Umbilical cord (tissue), 2 donors: Measurements from ENCODE around the gene PNKD. TPM values are rescaled to one million over a fixed set of nuclear protein-coding genes. Genes with fewer than 3 reads are reported as not detected.
"Not testable (repeated sequence)": the region's sequence is repeated elsewhere in the genome, so short reads cannot be mapped to it uniquely, and the experiment has no call there.

Experiments used
- DNase-seq: peaks from one replicate; pipeline ENCODE4 v3.0.0-alpha.2; 2015; ENCODE audit warnings: low spot score
- total RNA-seq: library from RNA; depleted of rRNA; stranded (reverse); fragments of >200 nt; gene quantifications from one replicate; pipeline ENCODE4 v1.2.3, GENCODE V29; 2014; ENCODE audit warnings: low replicate concordance; ENCODE audit not compliant: insufficient read depth

Gene PNKD
- total RNA-seq, 1 donor from 2014 or later = 7.7 TPM

DNA sequence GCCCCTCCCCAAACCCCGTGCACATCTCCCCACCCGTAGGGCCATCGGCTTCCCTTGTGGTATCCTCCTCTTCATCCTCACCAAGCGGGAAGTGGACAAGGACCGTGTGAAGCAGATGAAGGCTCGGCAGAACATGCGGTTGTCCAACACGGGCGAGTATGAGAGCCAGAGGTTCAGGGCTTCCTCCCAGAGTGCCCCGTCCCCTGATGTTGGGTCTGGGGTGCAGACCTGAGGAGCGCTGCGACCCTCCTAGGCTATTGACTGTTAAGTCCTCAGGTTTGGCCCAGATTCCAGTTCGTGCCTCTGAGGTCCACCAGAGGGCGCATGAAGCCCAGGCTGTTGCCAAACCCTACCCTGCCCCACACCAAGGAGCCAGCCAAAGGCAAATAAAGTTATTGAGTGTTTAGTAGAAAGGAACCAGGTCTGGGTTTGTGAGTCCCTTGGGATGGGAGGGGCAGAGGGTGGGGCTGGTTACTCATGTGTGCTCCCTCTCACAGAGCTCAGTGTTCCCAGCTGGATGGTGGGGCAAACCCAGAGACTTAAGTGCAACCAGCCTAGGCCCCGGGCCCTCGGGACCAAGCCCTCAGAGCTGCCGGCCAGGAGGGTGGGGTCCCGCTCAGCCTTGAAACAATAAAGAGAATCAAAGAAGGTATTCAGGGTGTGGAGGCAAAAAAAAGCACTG lies 2.4 kb downstream of the PNKD start:
- DNase-seq = peak; percentile 92

DNA sequence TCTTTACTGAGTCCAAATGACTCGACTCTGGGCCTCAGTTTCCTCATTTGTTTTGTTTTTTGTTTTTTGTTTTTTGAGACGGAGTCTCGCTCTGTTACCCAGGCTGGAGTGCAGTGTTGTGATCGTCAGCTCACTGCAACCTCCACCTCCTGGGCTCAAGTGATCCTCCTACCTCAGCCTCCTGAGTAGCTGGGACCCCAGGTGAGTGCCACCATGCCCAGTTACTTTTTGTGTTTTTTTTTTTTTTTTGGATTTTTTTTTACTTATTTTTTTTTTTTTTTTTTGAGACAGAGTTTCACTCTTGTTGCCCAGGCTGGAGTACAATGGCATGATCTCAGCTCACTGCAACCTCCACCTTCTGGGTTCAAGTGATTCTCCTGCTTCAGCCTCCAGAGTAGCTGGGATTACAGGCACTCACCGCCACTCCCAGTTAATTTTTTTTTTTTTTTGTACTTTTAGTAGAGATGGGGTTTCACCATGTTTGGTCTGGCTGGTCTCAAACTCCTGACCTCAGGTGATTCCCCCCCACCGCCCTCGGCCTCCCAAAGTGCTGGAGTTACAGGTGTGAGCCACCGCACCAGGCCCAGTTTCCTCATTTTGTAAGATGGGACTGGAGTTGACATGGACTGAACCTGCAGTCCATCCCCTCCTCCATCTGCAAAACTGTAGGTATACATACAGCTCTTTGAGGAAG lies 3.0 kb downstream of the PNKD start:
- DNase-seq = not testable (repeated sequence)

- no peak for DNase-seq
Measured at GRCh38 chr2:218273908-218274249, 3.6 kb downstream of the PNKD start.

- no peak for DNase-seq
Measured at GRCh38 chr2:218274586-218274985, 4.3 kb downstream of the PNKD start.

DNA sequence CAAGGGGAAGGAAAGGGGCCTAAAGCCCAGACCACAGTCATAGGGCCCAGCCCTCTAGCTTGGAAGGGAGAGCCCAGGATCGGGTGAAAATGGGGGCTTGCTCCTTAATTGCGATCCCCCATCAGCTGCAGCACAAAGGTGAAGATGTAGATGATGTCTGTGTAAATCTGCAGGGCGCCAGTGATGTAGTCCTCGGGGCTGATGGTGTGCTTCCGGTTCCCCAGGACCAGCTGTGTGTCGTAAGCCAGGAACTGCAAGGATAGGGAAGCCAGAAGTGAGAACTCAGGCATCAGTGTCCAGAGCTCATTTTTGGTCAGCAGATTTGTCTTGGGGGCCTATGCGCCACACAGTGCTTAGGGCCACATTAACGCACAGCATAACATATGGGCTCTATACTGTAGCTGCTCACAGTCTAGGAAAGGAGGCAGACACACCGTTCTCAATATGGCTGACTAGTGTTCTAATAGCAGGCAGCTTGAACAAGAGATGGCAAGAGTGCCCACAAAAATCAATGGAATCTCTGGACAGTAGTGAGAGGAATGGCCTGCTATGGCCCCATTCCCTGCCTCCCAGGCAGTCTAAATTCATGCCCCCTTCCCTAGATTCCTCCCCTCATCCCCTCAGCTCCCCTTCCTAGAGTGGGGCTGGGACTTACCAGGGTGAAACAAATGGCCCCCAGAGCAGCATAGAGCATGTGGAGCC lies 5.2 kb downstream of the PNKD start:
- DNase-seq = no peak

DNA sequence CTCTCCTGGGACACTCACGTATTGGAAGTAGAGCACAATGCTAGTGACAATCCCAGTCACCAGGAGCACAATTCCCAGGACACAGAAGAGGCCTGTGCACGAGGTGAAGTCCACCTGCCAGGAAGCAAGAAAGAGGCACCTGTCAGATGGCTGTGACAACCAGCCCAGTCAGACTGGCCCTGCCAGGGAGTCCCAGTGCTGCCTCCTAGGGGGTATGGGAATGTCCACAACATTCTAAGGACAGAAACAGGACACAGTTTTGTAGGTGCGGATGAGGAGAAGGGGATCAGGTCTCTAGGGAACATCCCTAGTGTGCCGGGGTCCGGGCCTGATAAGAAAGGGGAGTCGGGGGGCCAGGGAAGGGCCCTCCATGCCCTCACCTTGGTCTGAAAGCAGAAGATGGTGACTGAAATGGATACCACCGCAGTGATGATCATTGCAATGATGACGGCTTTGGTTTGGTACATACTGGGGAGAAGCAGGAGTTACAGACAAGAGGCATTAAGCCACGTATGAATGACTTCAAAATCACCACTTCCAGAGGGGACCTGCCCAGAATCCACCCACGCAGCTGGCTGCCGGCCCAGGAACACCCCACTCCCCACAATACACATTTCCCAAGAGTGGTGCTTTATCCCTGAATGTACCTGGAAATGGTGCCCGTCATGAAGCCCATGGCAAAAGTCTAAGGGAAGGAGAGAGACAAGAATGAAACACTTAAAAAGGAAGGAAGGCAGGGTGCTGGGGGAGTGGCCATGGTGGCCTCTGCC lies 6.9 kb downstream of the PNKD start:
- DNase-seq = no peak

GRCh38 chr2:218277921-218278320 lies 7.6 kb downstream of the PNKD start:
- DNase-seq = no peak

DNA sequence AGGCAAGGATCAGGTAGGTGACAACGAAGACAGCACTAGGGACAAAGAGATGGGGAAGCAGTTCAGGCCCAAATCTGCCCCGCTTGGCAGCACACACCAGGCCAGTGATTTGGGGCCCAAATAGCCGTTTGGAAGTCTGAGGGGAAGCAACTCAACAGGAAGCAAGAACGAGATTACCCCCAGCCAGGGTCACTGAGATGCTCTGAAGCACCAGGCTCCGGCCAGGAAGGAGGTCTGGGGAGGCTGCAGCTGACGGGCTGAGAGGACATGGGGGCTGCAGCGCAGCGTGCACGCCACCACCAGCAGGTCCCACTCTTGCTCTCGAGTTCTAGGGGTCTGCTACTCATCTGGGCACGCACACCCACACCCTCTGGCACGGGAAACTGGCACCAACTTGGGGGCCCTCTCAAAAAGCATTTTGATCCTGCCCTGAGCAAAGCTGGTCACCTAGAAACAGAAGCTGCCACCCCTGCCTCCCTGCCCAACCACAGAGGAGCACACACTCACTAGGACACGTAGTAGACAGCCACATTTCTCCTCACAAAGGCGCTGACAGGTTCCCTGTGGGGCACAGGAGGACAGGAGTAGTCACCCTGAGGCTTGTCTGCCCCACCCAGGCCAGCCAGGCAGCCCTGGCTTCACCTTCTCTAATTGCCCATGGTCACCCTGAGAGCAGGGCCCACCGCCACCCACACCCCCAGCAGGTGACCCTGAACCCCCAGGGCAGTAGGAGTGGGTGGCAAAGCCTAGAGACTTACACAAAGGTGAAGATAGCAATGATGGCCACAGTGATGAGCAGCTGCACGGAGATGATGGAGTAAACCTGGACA lies 8.4 kb downstream of the PNKD start:
- no peak for DNase-seq

DNA sequence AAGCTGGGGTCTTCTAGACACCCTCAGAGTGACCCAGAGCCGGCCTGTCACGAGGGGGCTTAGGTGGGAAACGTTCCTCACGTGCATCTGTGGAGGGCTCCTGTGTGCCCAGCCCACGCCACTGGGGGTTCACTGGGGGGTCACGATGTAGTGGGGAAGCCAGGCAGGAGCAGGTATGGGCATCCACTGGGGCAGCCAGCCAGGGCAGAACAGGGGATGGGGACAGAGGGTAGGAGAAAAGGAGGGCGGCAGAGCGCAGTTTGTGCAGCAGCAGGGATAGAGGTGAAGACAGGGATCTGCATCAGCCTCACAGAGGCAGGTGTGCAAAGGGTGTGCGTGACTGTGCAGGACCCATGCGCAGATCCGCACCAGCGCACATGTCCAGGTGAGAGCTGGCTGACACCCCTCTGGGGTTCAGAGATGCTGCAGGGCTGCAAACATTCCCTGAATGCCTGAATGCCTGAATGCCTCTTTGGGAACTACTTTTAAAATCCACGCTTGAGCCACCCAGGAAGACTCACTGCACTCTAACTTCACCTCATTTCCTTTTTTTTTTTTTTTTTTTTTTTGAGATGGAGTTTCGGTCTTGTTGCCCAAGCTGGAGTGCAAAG lies 10.0 kb downstream of the PNKD start:
- no peak for DNase-seq

- DNase-seq = no peak
Measured at GRCh38 chr2:218281449-218281848, 11.1 kb downstream of the PNKD start.

DNA sequence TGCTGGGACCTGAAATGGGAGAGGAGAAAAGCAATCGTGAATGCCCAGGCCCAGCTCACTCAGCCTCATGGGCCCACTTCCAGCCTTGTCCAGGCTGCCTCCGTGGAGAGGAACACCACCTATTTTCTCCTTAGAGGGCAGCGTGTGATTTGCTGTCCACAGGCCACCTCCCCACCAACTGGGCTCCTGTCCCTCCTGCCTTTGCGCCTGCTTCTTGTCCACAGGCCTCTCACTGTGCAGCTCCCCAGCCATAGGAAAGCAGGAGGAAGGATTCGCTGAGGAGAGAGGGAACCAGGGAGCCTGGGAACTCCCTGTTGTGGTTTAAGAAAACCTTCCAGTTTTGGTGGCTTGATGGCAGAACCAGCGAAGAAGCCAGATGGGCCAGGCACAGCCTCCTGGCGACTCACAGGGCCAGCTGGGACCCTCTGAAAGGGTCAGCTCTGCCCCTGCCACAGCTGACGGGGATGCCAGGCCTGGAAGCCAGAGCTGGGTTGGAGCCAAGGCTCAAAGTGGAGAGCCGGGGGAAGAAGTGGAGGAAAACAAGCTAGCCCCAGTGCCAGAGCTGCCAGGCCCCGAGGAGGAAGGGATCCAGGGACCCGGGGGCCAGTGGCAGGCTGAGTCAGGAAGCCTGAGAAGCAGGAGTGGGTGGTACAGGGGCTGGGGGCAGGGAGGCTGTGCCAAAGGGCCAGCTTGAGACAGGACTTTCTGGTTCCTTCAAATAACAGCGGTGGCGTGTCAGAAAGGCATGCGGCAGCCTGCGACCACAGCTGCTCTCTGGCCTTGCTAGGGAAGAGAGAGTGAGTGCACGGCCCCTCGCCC lies 12.1 kb downstream of the PNKD start:
- DNase-seq = no peak

GRCh38 chr2:218284106-218284811 lies 13.9 kb downstream of the PNKD start:
- DNase-seq = peak; percentile 81

- DNase-seq = no peak
Measured at GRCh38 chr2:218285604-218286003, 15.3 kb downstream of the PNKD start.

GRCh38 chr2:218286570-218287459 lies 16.5 kb downstream of the PNKD start:
- DNase-seq = peak; percentile 99

DNA sequence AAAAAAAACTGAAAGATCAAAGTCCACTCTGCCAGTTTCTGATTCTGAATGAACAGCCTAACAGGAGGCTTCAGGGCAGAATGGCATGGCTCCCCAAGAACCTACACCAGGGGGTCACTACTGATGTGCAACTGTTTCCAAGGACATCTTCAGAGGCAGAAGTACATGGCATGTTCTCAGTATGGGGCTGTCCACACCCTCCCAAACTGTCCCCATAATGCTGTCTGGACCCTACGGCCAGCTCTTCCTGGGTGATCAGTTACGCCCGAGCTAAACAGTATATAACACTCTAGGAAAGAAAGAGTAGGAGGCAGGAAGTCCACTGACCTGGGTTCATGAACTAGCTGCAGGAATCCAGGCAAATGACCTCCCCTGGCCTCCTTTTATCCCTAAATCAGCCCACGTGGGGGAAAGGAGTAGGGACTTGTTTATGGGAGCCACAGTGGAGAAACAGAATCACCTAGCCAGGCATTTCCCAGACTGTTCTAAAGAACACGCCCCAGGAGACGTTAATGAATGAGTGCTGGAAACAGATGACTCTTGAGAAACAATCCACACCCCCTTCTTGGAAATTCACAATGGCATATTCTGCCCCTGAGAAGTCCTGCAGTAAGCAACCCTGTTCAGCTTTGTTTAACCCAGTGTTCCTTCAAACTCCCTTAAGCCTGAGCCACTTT lies 19.5 kb downstream of the PNKD start:
- peak; percentile 81 for DNase-seq

DNA sequence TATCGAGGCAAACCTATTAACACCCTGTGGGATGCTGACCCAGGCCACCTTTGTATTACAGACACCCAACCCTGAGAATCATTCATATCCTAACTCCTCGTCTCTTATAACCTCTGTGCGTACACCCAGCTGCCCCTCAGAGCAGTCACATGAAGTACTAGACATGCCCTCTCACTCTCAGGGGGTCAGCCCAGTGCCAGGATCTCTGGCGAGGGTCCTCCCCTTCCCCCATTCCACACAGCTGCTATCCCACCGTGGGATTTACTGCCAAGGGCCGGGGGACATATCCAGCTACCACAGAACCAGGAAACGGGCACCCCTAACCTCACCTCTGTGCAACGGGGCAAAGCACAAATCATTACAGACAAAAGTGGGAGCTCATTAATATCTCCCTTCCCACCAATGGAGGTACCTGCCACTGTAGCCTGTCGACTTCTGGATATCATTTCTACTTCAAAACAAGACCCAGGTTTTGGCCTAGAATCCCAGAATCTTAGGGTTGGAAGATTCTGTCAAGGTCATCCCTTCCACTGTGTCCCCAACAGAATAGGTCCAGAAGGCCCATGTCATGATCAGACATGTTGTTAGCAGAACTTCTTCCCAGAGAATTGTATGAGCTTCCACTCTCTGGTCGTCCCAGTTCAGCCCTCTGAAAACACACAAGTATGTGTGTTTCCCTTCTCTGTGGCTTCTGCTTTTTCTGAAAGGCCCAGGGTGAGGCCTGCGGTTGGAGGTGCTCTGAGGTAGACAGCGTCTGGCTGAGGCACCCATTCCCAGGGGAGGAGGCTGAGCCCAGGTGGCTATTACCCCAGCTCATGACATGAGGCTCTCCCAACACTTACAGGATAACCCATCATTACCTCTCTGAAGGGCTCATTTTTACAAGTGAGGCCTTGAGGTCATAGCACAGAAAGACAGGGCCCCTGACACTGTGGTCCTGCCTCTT lies 20.3 kb downstream of the PNKD start:
- DNase-seq = no peak
